ENCODE measurements around the gene MYH7B.

MYH7B gene

GRCh38 chr20:34955231-34956040, at the start of gene MYH7B, which contains the start of gene GSS:
TSS of gene MYH7B (plus strand) at chr20:34955868. CDS start at chr20:34978006, 22,138 bp downstream.
TSS of gene GSS (minus strand) at chr20:34955806. CDS start at chr20:34951852, 3,954 bp downstream.
- peak within 1 kb of the TSS; percentile 87 for H3K27ac ChIP-seq
- peak; percentile 98 for DNase-seq

GRCh38 chr20:34907616-34908469, 47.8 kb upstream of the MYH7B start:
- peak; percentile 27 for DNase-seq
- H3K27me3 ChIP-seq (ENCODE audit: insufficient read depth, low read depth, severe bottlenecking): no peaks in the 10 kb centered on the region
- no peaks in the 10 kb centered on the region for H3K9me3 ChIP-seq (ENCODE audit: severe bottlenecking)
- no peaks in the 10 kb centered on the region for H3K36me3 ChIP-seq
- TF ChIP-seq CTCF (IDR thresholded peaks at IDR 0.05; ENCODE audit: low read depth, low read length): no peak
- no peak overlapping the region for H3K4me3 ChIP-seq (ENCODE audit: low read depth, low read length)
- peak overlapping the region; percentile 45 for H3K27ac ChIP-seq

More at GRCh38 chr20:34955231-34956040, at the start of gene MYH7B, which contains the start of gene GSS:
- Histone ChIP-seq H3K36me3 (peaks cover 2% of the 10 kb centered on the region), H3K9me3 (ENCODE audit: severe bottlenecking) (no peaks in the 10 kb centered on the region), H3K27me3 (ENCODE audit: insufficient read depth, low read depth, severe bottlenecking) (no peaks in the 10 kb centered on the region), H3K4me3 (ENCODE audit: low read depth, low read length) (peak within 1 kb of the TSS; percentile 70)
- TF ChIP-seq CTCF (IDR thresholded peaks at IDR 0.05; ENCODE audit: low read depth, low read length): peak; percentile 53; the same call in 1 of the 2 replicates

GRCh38 chr20:34915131-34915530, 40.5 kb upstream of the MYH7B start:
- Histone ChIP-seq H3K4me3 (ENCODE audit: low read depth, low read length) (no peak overlapping the region), H3K9me3 (ENCODE audit: severe bottlenecking) (no peaks in the 10 kb centered on the region), H3K27ac (peak overlapping the region; percentile 56), H3K36me3 (no peaks in the 10 kb centered on the region), H3K27me3 (ENCODE audit: insufficient read depth, low read depth, severe bottlenecking) (no peaks in the 10 kb centered on the region)
- TF ChIP-seq CTCF (IDR thresholded peaks at IDR 0.05; ENCODE audit: low read depth, low read length): no peak
- no peak for DNase-seq

GRCh38 chr20:34915749-34916455, 39.8 kb upstream of the MYH7B start:
- H3K4me3 ChIP-seq (ENCODE audit: low read depth, low read length): 0 out of 2 replicates have a peak overlapping the region, but pooled peaks have one; percentile 2
- no peaks in the 10 kb centered on the region for H3K27me3 ChIP-seq (ENCODE audit: insufficient read depth, low read depth, severe bottlenecking)
- no peaks in the 10 kb centered on the region for H3K9me3 ChIP-seq (ENCODE audit: severe bottlenecking)
- DNase-seq: peak; percentile 68
- H3K36me3 ChIP-seq: no peaks in the 10 kb centered on the region
- peak overlapping the region; percentile 61 for H3K27ac ChIP-seq
- TF ChIP-seq CTCF (IDR thresholded peaks at IDR 0.05; ENCODE audit: low read depth, low read length): no peak

GRCh38 chr20:34916774-34917354, 38.8 kb upstream of the MYH7B start:
- no peaks in the 10 kb centered on the region for H3K9me3 ChIP-seq (ENCODE audit: severe bottlenecking)
- TF ChIP-seq CTCF (IDR thresholded peaks at IDR 0.05; ENCODE audit: low read depth, low read length): no peak
- H3K36me3 ChIP-seq: no peaks in the 10 kb centered on the region
- no peak overlapping the region for H3K4me3 ChIP-seq (ENCODE audit: low read depth, low read length)
- DNase-seq: no peak
- peak overlapping the region; percentile 61 for H3K27ac ChIP-seq
- H3K27me3 ChIP-seq (ENCODE audit: insufficient read depth, low read depth, severe bottlenecking): no peaks in the 10 kb centered on the region

Measured in WERI-Rb-1 (cell line).